HCT116 (cell line): Measurements from ENCODE around the gene CBL. TPM values are rescaled to one million over a fixed set of nuclear protein-coding genes. Genes with fewer than 3 reads are reported as not detected.

Source experiments
- ATAC-seq: fragments of 200-7000 bp; cut with Tn5 transposase; 2 replicates; pipeline ENCODE4 v1.9.1; 2020; ENCODE audit warnings: mild to moderate bottlenecking, moderate library complexity
- BruUV-seq: library from RNA; stranded (reverse); fragments of 400-500 nt; replicated peaks from 2 replicates; lab custom pipeline; 2021; lab: Mats Ljungman, UMichigan
- CTCF ChIA-PET: fragments of 300-600 bp; sonication (Branson Sonifier 250); formaldehyde crosslinking; loops from one replicate; lab custom pipeline; 2021; ENCODE audit warnings: antibody characterized with exemption; lab: Charles Lee
- POLR2A ChIA-PET: fragments of 300-600, 350-600 bp; sonication (Branson Sonifier 250); formaldehyde crosslinking; loops from one replicate; lab custom pipeline; 2021; ENCODE audit warnings: antibody characterized with exemption; lab: Charles Lee
- RAD21 ChIA-PET, 2 experiments: fragments of 300-600 bp; sonication (Branson Sonifier 250); formaldehyde crosslinking; loops; one replicate each; lab custom pipeline; 2023; ENCODE audit warnings: low total read pairs in 2 of 2; ENCODE audit not compliant: uncharacterized antibody in 2 of 2, unreplicated experiment in 2 of 2, low non-redundant PET in 1 of 2; lab: Charles Lee
- DNase-seq: peaks from one replicate; pipeline ENCODE4 v3.0.0-alpha.2; 2010; ENCODE audit warnings: low read depth, low spot score
- H2AFZ ChIP-seq: fragments of 200-600 bp; shearing (Covaris generic), sonication (generic); 2 replicates; pipeline ENCODE4 v1.6.1; 2017; ENCODE audit warnings: low read depth, mixed run types, mixed read lengths, antibody characterized with exemption, low read length; ENCODE audit not compliant: poor library complexity, severe bottlenecking
- H3K27ac ChIP-seq: 2 replicates; pipeline ENCODE4 v1.5.1; 2012; ENCODE audit warnings: low read depth, low read length
- H3K27me3 ChIP-seq: fragments of 200-600 bp; sonication (generic); 2 replicates; pipeline ENCODE4 v1.6.1; 2016; ENCODE audit warnings: mixed run types, low read length, mixed read lengths; ENCODE audit not compliant: insufficient read depth
- H3K36me3 ChIP-seq, 2 experiments: fragments of 200-500 bp in 1 of 2; fragments of 200-600 bp in 1 of 2; sonication (Bioruptor generic) in 1 of 2; sonication (generic) in 1 of 2; 2 replicates each; pipeline versions ENCODE4 v1.5.1 to v1.6.1; 2014 to 2016; ENCODE audit warnings: low read length in 2 of 2, inconsistent platforms in 1 of 2, mixed read lengths in 1 of 2, mixed run types in 1 of 2; ENCODE audit not compliant: insufficient read depth in 2 of 2, control insufficient read depth in 1 of 2
- H3K4me1 ChIP-seq, 2 experiments: fragments of 200-600 bp in 1 of 2; sonication (generic) in 1 of 2; 2 replicates each; pipeline versions ENCODE4 v1.5.1 to v1.6.1; 2012 to 2017; ENCODE audit warnings: low read length in 2 of 2, inconsistent platforms in 1 of 2, mild to moderate bottlenecking in 1 of 2, mixed read lengths in 1 of 2, mixed run types in 1 of 2, moderate library complexity in 1 of 2; ENCODE audit not compliant: insufficient read depth in 2 of 2, control insufficient read depth in 1 of 2
- H3K4me2 ChIP-seq: fragments of 200-600 bp; sonication (generic); 2 replicates; pipeline ENCODE4 v1.6.1; 2017; ENCODE audit warnings: mixed run types, low read length, mixed read lengths
- H3K4me3 ChIP-seq, 2 experiments: fragments of 200-600 bp in 1 of 2; sonication (generic) in 1 of 2; replicated peaks in 1 of 2; 2 replicates each; pipeline ENCODE4 v1.5.1; 2011 to 2016; ENCODE audit warnings: low read length in 2 of 2, control low read depth in 1 of 2, low read depth in 1 of 2, mild to moderate bottlenecking in 1 of 2, mixed read lengths in 1 of 2, mixed run types in 1 of 2
- H3K79me2 ChIP-seq: fragments of 200-600 bp; sonication (generic); 2 replicates; pipeline ENCODE4 v1.6.1; 2017; ENCODE audit warnings: mild to moderate bottlenecking, mixed run types, low read length, moderate library complexity, mixed read lengths; ENCODE audit not compliant: insufficient read depth
- H3K9ac ChIP-seq: fragments of 200-600 bp; sonication (generic); 2 replicates; pipeline ENCODE4 v1.6.1; 2016; ENCODE audit warnings: low read length, mixed read lengths
- H3K9me2 ChIP-seq: fragments of 200-600 bp; sonication (generic), shearing (Covaris generic); 2 replicates; pipeline ENCODE4 v1.6.1; 2017; ENCODE audit warnings: mixed run types, mild to moderate bottlenecking, moderate library complexity; ENCODE audit not compliant: insufficient read depth
- H3K9me3 ChIP-seq, 2 experiments: fragments of 200-500 bp in 1 of 2; fragments of 200-600 bp in 1 of 2; sonication (Bioruptor generic) in 1 of 2; sonication (generic) in 1 of 2; 2 replicates each; pipeline ENCODE4 v1.6.1; 2014 to 2017; ENCODE audit warnings: low read length in 2 of 2, mixed read lengths in 2 of 2, inconsistent platforms in 1 of 2, low read depth in 1 of 2, mild to moderate bottlenecking in 1 of 2, mixed run types in 1 of 2, moderate library complexity in 1 of 2; ENCODE audit not compliant: control insufficient read depth in 1 of 2, insufficient read depth in 1 of 2
- H4K20me1 ChIP-seq: fragments of 200-600 bp; sonication (generic), shearing (Covaris generic); 2 replicates; pipeline ENCODE4 v1.6.1; 2017; ENCODE audit warnings: mixed run types, mild to moderate bottlenecking, moderate library complexity; ENCODE audit not compliant: insufficient read depth
- ATF3 ChIP-seq: IDR thresholded peaks from 2 replicates; pipeline ENCODE4 v1.6.1; 2012
- CEBPB ChIP-seq: IDR thresholded peaks from 2 replicates; pipeline ENCODE4 v1.6.1; 2012; ENCODE audit warnings: low read depth
- ELF1 ChIP-seq: IDR thresholded peaks from 2 replicates; pipeline ENCODE4 v1.6.1; 2012; ENCODE audit warnings: low read depth, borderline replicate concordance
- EZH2 ChIP-seq: fragments of 200-600 bp; sonication (generic); IDR thresholded peaks from 2 replicates; pipeline ENCODE4 v1.6.1; 2017; ENCODE audit warnings: antibody characterized with exemption, mixed run types
- EZH2phosphoT487 ChIP-seq: fragments of 200-600 bp; IDR thresholded peaks from 2 replicates; pipeline ENCODE4 v1.6.1; 2018; ENCODE audit warnings: antibody characterized with exemption, borderline replicate concordance
- FOSL1 ChIP-seq: IDR thresholded peaks from 2 replicates; pipeline ENCODE4 v1.6.1; 2012; ENCODE audit warnings: low read depth
- JUND ChIP-seq: IDR thresholded peaks from 2 replicates; pipeline ENCODE4 v1.6.1; 2012
- POLR2A ChIP-seq: IDR thresholded peaks from 2 replicates; pipeline ENCODE4 v1.7.0; 2011; ENCODE audit warnings: borderline replicate concordance; ENCODE audit not compliant: insufficient read depth, insufficient read length; ENCODE audit errors: extremely low read depth
- POLR2AphosphoS5 ChIP-seq: IDR thresholded peaks from 2 replicates; pipeline ENCODE4 v1.6.1; 2011; ENCODE audit warnings: mild to moderate bottlenecking, low read depth, low read length, moderate library complexity
- RAD21 ChIP-seq: IDR thresholded peaks from 2 replicates; pipeline ENCODE4 v1.6.1; 2012; ENCODE audit warnings: low read depth, mild to moderate bottlenecking
- SP1 ChIP-seq: IDR thresholded peaks from 2 replicates; pipeline ENCODE4 v1.6.1; 2012; ENCODE audit warnings: low read depth
- SRF ChIP-seq: IDR thresholded peaks from 2 replicates; pipeline ENCODE4 v1.6.1; 2012; ENCODE audit warnings: low read depth
- TCF7L2 ChIP-seq: IDR thresholded peaks from 2 replicates; pipeline ENCODE4 v1.7.0; 2011; ENCODE audit warnings: borderline replicate concordance, inconsistent platforms; ENCODE audit not compliant: insufficient read depth, insufficient read length; ENCODE audit errors: extremely low read depth
- YY1 ChIP-seq: IDR thresholded peaks from 2 replicates; pipeline ENCODE4 v1.6.1; 2011; ENCODE audit warnings: low read length, low read depth, moderate library complexity, mild to moderate bottlenecking; ENCODE audit not compliant: insufficient replicate concordance; ENCODE audit errors: extremely low read depth
- ZNF274 ChIP-seq: fragments of 200-500 bp; sonication (Bioruptor generic); IDR thresholded peaks from 2 replicates; pipeline ENCODE4 v1.6.1; 2014; ENCODE audit warnings: mild to moderate bottlenecking, low read depth, low read length, inconsistent platforms
- intact Hi-C: fragments of 100-400 bp; cut with micrococcal nuclease; formaldehyde crosslinking; loops from 2 replicates; pipeline ENCODE4 v1.10.0; 2022
- total RNA-seq: library from RNA; stranded (reverse); gene quantifications from one replicate; pipeline ENCODE4 v1.2.1, GENCODE V29; 2021; ENCODE audit not compliant: unreplicated experiment

CBL gene
- total RNA-seq, 1 experiment from 2014 or later, result 31.1 TPM

GRCh38 chr11:119351232-119351631 lies 145.1 kb downstream of the CBL start:
- H3K79me2 ChIP-seq, result no peaks in the 10 kb centered on the region
- peaks cover 4 to 8% of the 10 kb centered on the region in 2 experiments; a peak in 2 of 4 replicates for H3K4me1 ChIP-seq
- no peak for TF ChIP-seq SRF
- no peak for TF ChIP-seq TCF7L2
- TF ChIP-seq EZH2, result no peak
- no peak for TF ChIP-seq POLR2AphosphoS5
- no peak for TF ChIP-seq EZH2phosphoT487
- TF ChIP-seq RAD21, result no peak
- TF ChIP-seq YY1, result no peak
- no peak for TF ChIP-seq SP1
- no peak for TF ChIP-seq ELF1
- TF ChIP-seq ATF3, result no peak
- TF ChIP-seq JUND, result no peak
- no peak for TF ChIP-seq POLR2A
- no peak for TF ChIP-seq FOSL1
- TF ChIP-seq ZNF274, result no peak
- TF ChIP-seq CEBPB, result no peak
- no peaks in the 10 kb centered on the region for H4K20me1 ChIP-seq
- ChIA-PET RAD21 (no interaction called here), CTCF (no interaction called here), POLR2A (no interaction called here)
- H2AFZ ChIP-seq, result no peak overlapping the region
- no peak for ATAC-seq
- H3K4me3 ChIP-seq, result no peak overlapping the region
- H3K4me2 ChIP-seq, result no peak overlapping the region
- H3K9me2 ChIP-seq, result no peaks in the 10 kb centered on the region
- no peaks in the 10 kb centered on the region for H3K27me3 ChIP-seq
- H3K36me3 ChIP-seq, result no peaks in the 10 kb centered on the region
- no peak overlapping the region for H3K27ac ChIP-seq
- BruUV-seq, result no TSS peak
- H3K9ac ChIP-seq, result no peak overlapping the region
- DNase-seq, result no peak
- intact Hi-C loops, result no loop called here
- no peaks in the 10 kb centered on the region for H3K9me3 ChIP-seq
